AG09309 (cell line): ENCODE data around the gene ZNF746.

ENCODE experiments used
- DNase-seq: peaks from one replicate; pipeline ENCODE4 v3.0.0-alpha.2; 2010; ENCODE audit warnings: low read depth
- H3K4me3 ChIP-seq: 2 replicates; pipeline ENCODE4 v1.5.1; 2011; ENCODE audit warnings: mild to moderate bottlenecking, low read depth, low read length, moderate library complexity; ENCODE audit not compliant: control insufficient read depth
- TF ChIP-seq, protein P1 (sequence below): IDR thresholded peaks from 2 replicates; pipeline ENCODE4 v1.5.1; 2011; ENCODE audit warnings: mild to moderate bottlenecking, low read depth, low read length, inconsistent platforms; ENCODE audit not compliant: insufficient read depth, control insufficient read depth; ENCODE audit errors: missing control alignments

ZNF746 gene

DNA sequence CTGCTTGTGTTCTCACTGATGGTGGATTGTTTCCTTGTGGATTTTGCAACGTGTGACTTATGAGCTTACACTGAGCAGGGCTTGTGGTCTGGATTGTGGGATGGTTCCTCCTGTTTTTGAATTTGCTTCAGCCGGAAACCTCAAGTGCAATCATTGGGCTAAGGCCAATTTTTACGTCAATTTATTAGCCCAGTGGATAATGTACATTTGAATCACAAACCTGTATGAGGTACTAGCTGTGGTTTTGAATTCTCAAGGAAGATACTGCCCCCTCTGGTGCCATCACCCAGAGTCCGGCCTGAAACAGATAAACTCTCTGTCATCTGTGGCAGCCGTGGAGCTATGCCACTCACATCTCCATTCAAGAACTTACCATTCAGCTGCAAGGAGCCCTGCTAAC is 29.4 kb downstream of the ZNF746 start:
- peak; percentile 24 for DNase-seq
- TF ChIP-seq, protein P1, sequence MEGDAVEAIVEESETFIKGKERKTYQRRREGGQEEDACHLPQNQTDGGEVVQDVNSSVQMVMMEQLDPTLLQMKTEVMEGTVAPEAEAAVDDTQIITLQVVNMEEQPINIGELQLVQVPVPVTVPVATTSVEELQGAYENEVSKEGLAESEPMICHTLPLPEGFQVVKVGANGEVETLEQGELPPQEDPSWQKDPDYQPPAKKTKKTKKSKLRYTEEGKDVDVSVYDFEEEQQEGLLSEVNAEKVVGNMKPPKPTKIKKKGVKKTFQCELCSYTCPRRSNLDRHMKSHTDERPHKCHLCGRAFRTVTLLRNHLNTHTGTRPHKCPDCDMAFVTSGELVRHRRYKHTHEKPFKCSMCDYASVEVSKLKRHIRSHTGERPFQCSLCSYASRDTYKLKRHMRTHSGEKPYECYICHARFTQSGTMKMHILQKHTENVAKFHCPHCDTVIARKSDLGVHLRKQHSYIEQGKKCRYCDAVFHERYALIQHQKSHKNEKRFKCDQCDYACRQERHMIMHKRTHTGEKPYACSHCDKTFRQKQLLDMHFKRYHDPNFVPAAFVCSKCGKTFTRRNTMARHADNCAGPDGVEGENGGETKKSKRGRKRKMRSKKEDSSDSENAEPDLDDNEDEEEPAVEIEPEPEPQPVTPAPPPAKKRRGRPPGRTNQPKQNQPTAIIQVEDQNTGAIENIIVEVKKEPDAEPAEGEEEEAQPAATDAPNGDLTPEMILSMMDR, result no peak
- H3K4me3 ChIP-seq, result no peak overlapping the region

DNA sequence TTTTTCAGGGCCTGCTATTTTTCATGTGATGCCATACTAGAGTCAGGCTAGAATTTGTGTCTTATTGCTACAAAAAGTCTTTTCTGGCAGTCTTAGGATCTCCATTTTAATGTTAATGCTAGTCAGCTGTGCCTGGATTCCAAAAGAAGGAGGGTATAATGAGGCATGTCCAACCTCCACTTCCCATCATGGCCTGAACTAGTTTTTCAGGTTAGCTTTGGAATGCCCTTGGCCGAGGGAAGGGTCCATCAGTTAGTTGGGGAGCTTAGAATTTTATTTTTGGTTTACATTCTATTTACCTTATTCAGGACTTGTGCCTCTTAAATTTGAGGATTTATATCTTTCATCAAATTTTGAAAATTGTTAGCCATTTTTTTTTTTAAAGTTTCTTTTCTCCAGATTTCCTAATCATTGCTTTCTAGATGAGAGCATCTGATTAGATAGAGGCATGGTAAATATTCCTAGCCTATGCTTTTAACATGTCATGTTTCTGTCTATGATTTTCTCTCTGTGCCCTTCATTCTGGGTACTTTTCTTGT is 30.2 kb downstream of the ZNF746 start:
- no peak for DNase-seq
- TF ChIP-seq, protein P1, result no peak
- no peak overlapping the region for H3K4me3 ChIP-seq

DNA sequence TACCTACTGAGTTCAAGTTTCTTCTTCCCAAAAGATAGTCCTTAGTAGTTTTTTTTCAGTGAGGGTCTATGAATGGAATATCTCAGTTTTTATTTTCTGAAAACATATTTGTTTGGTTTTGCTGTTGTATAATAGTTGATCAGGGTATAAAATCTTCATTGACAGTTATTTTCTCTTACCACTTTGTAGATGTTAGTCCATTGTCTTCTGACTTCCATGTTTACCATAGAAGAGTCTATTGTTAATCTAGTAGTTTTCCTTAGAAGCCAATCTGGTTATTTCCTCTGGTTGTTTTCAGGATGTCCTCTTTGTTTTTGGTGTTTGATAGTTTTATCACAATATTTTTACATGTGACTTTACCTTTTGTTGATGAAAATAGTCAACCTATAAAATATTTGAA is 31.2 kb downstream of the ZNF746 start:
- no peak overlapping the region for H3K4me3 ChIP-seq
- TF ChIP-seq, protein P1, result no peak
- no peak for DNase-seq

DNA sequence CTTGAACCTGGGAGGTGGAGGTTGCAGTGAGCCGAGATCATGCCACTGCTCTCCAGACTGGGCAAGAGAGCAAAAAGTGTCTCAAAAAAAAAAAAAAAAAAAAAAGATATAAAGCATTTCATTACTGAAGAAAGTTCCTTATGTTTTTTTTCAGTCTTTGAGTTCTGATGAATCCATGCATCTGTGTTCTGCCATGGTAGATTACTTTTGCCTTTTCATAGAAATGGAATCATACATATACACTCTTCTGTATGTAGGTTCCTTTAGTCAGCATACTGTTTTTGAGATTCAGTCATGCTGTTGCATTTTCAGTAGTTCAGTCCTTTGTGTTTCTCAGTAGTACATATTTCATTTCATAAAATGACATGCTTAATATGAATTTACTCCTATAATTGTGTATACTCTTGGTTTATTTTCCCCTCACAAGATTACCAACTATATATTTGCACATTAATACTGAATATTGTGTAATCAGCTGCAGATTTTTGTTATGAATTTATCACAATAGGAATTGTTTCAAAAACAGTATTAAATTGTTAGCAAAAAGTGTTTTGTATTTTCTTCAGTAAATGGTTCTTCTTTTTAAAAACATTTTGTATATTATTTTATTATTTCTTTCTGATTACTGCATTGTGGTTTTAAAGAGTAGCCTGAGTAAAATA is 34.0 kb downstream of the ZNF746 start:
- H3K4me3 ChIP-seq, result no peak overlapping the region
- DNase-seq, result no peak
- TF ChIP-seq, protein P1, result no peak

DNA sequence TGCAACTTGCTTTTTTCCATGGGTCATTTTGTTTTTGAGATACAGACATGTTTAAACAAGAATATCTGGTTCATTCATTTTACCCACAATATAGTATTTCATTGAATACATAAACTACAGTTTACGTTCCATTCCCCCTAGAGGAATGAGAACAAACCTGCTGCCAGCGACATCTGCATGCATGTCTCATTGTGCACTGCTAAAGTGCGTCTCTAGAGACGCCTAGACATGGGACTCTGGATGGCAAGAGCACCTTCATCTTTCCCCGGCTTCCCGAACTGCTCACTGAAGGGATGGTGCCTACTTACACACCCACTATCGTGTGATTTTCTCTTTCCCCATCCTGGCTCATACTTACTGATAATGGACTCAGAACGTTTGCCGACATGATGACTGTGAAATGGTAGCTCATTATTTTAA is 35.5 kb downstream of the ZNF746 start:
- DNase-seq, result no peak
- no peak overlapping the region for H3K4me3 ChIP-seq
- TF ChIP-seq, protein P1, result no peak

DNA sequence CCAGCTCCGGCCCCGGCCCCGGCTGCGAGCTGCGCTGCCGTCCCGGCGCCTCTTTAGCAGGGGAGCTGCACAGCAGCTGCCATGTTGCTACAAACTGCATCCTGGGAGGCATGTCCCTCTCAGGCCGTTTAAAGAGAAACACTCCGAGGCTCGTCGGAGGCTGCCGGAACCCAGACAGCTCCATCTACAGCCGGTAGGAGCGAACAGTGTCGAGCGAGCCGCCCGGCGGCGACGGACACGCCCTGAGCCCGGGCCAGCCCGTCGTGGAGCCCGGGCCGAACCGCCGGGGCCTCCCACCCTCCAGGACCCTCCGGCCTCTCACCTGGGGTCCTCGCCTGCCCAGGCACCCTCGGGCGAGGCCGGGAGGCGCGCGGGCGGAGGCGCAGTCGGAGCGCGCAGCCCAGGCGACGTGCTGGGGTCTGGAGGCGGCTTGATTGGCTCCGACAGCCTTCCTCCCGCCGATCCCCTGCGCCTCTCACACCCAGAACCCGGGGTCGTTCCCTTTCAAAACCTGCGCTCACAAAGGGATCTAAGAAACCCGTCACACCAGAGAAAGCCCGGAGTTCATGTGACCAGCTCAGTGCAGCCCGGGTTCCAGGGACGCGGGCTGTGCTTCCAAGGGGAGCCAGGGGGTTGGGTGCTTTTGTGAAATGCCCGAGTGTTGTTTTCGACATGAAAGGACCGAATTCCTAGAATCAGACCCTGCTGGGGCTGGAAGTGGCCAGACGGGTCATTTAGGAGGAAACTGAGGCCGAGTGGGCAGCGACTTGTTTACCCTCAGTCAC is 36.9 kb downstream of the ZNF746 start, which contains the start of gene ZNF777:
ZNF777 (minus strand) TSS at position 570 of the 785 bp plus-strand sequence. CDS start 5,040 bp downstream, outside the sequence.
- DNase-seq, result peak; percentile 61
- H3K4me3 ChIP-seq, result peak within 1 kb of the TSS; percentile 65
- TF ChIP-seq, protein P1, result peak; percentile 53
